Inflammatory macrophage treated with lipopolysaccharide for 4 hours (primary cell): ENCODE data around the gene TRPM1.

Experiments
- DNase-seq: peaks from one replicate; pipeline ENCODE4 v3.0.0-alpha.2; 2020

Gene TRPM1

GRCh38 chr15:31013863-31014607, 87.5 kb downstream of the TRPM1 start:
- DNase-seq, result peak; percentile 47

- no peak for DNase-seq
These were observed 89.1 kb downstream of the TRPM1 start for GRCh38 chr15:31012455-31012854.

DNA sequence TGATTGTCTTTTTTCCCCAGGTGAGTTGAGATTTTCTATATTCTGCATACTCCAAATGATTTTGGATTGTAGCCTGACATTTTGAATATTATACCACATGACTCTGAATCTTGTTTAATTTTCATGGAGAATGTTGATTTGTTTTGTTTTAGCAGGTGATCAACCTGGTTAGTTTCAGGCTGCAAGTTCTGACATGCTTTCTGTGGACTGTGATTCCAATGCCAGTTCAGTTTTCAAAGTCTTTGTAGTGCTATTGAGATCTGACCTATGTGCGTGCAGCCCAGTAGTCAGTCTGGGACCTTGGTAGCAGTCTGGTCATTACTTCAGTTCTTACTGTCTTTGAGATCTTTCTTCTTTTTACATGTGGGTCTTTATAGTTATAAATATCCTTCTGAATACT, 91.5 kb downstream of the TRPM1 start:
- no peak for DNase-seq

DNA sequence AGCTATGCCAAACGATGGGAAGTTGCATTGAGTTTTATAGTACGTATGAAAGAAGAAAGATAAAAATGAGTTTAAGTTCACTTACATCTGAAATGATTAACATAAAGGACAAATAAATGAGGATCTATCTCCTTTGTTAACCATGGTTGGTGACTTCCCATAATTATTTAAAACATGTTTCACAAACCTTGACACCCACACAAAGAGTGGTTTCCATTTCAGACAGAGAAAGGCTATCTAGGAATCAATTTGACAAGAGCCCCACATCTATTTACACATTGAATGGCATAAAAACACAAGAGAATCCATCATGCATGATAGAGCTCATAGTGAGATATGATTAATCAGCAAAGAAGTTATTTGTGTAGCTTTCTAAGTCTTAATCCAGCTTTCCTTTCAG, 95.9 kb downstream of the TRPM1 start:
- DNase-seq, result peak; percentile 67

DNA sequence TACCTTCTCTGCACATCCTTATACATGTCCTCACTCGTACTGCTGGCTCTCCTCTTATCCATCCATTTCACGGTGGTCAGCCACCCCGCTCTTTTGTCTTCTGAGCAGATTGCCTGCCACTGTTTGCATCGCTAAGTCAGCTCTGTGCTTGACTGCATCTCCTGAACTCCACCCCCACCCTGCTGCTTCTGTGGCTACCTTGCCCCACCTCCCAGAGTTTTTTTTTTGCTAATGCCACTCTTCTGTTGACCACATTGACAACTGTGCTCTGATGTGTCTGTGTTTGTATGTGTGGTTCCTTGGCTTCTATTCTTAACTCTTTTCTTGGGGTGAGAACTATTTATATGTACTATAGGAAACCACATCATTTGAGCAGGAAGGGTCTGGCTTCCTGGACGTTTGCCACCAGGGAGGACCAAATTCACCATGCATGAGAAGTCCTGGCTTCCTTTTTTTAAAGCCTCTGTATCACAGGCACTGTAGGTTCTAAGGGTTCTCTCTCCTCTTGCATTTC, 97.2 kb downstream of the TRPM1 start:
- no peak for DNase-seq

DNA sequence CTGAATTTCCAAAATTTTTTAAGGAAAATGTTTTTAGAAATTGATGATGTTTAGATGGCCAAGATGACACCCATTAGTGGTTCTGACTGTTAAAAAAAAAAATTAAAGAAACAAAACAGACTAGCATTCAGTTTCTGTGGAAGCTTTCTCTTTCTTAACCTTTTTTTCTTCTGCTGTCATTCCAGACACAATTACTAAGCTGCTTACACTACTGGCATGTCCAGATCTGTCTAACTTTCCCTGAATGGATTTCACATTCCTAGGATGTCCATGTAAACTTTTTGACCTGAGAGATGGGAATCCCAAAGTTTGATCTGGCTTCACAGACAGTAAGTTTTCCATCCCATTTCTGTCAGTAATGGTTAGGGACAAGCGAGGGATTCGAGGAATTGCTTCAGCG, 99.8 kb downstream of the TRPM1 start:
- DNase-seq, result no peak

GRCh38 chr15:30999729-31000128, 101.8 kb downstream of the TRPM1 start:
- no peak for DNase-seq

- no peak for DNase-seq
These were observed 104.3 kb downstream of the TRPM1 start for GRCh38 chr15:30997270-30997669.

DNA sequence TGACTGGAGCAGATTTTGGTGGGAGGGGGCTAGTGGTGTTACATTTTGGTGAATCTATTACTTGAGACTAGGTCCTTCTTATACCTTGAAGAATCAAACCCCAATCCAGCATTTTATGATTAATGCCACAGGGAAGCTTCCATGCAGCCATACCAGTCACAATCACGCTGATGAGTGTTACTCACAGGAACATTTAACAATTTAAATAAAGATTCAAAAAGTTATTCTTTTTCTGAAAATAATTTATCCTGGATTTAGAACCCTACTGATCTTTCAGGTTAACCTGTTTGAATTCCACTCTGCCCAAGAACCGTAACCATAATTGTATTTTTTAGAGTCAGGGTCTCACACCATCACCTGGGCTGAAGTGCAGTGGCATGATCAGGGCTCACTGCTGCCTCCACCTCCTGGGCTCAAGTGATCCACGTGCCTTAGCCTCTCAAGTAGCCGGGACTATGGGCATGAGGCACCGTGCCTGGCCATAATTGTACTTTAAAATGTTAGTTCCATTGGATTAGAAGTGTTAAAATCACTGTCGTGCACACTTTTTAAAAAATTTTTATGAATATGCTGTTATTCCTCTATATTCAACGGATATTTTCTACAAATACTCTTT, 109.2 kb downstream of the TRPM1 start:
- DNase-seq, result no peak

DNA sequence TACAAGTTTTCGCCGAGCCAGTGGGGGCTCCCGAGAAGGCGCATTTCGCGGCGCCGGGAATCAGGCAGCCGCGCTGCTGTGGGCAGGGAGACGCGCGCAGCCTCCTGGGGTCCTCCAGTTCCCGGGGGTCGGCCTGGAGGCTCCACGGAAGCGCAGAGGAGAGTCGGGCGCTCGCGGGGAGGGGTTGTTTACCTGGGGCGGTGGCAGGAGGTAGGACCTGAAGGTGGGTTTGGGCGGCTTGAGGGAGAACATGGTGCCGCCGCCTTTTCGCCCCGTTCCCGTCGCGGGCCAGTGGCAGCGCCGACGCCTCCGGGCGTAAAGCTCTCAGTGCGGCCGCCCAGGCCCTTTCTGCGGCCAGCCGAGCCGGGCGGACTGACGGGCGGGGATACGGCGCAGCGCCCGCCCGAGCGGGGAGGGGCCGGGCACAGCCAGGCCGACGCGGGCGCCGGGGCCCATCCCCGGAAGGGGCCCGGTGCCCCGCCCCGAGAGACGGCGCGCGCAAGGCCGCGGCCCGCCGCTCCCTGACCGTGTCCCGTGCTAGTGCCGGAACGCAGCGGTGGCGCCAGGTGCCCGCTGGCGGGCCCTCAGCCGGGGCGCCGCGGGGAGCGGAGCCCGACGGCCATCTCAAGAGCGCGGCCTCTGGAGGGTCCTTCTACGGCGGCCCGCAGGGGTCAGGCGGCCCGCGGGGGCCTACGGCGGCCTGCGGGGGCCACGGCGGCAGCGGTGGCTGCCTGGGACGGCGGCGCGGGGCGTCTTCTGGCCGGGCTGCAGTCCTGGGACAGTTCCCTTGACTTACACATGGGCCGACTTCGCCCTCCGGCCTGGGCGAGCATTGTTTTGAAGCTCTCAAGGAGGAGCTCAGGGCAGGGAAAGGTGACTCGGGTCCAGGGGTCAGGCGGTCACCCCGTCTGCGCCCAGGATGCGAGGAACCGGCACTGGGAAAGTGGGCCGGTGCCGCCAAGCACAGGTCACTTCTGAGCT, 110.0 kb downstream of the TRPM1 start, which contains the start of gene MTMR10:
MTMR10 (minus strand) TSS at position 374 of the 981 bp plus-strand sequence; CDS start at position 252, 122 bp downstream.
- DNase-seq, result peak; percentile 88

DNA sequence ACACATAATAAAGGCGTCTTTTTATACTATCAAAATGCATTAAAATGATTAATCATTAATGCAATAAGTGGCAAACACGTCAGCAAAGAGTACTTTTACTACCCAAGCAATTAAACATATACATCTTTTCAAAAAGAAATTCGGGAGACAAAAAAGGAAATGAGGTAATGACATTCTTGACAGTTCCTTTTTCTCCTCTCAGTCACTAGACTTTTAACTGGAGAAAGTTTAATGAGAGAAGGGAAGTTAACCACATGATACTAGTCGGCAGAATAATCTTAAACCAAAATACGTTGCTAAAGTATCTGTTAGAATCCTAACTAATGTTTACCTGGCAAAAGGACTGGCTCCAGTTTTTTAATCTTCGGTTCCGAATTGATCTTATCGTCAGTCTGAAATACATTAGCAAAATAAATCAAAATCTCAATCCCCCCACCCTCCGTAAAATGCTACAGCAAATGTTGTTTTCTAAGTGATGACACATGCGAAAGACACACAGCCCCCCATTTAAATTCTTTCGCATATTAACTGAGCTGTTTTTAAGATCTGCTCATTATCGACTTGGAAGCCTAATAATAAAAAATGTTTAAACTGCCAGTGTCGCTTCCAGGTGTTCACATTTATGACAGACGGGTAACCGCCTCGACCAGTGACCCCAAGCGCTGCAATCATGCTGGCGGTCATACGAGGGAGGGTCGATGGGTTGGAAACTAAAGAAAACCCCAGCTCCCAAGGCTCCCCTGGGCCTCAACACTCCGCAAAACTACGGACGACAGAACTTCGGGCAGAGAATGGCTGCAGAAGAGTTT, 110.9 kb downstream of the TRPM1 start:
- peak; percentile 82 for DNase-seq

DNA sequence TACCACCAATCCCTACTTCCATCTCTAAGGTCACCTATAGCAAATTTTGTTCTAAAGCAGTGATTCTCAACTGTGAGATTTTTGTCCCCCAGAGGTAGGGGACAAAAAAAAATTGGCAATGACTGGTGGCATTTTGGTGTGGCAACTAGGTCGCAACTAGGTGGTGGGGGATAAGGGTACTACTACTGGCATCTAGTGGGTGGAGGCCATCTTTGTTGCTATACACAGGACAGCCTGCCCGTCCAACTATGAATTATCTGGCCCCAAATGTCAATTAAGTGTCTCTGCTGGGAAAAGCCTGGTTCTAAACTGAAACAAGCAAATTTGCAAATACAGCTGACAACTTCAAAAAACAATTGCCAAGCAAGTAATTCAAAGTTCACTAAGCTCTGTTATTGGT, 111.5 kb downstream of the TRPM1 start:
- DNase-seq, result peak; percentile 29

- no peak for DNase-seq
These were observed 116.4 kb downstream of the TRPM1 start for GRCh38 chr15:30985081-30985531.

DNA sequence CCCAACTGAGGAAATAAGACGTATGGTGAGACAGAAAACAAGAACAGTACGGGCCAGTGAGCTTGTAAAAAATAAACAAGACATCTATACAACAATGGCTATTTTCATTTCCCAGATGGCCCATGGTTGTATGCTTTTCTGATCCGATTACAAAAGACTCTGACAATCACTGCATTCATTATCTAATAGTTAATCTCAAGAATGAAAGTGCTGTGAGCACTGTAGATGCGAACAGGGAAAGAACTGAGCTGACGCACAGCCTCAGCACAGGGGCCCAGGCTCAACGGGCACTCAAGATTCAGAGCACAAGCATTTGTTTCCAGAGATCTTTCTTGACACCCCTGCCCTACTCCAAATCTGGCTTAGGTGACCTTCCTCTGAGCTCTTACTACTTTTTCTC, 117.0 kb downstream of the TRPM1 start:
- DNase-seq, result no peak

- DNase-seq, result no peak
These were observed 117.4 kb downstream of the TRPM1 start for GRCh38 chr15:30984118-30984517.

DNA sequence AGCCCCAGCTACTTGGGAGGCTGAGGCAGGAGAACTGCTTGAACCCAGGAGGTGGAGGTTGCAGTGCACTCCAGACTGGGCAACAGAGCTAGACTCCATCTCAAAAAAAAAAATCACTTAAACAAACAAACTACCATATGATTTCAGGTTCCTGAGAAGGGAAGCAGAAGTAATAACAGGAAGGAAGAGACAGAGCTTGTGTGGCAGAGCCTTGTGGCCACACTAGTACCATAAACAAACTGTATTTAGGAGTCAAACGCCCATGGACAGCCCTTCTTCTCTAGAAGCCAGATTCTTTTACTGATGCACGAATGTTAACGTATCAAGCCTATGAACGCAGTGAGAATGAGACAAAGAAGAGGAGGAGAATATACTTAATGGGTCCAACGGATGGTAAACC, 122.1 kb downstream of the TRPM1 start:
- peak; percentile 34 for DNase-seq

DNA sequence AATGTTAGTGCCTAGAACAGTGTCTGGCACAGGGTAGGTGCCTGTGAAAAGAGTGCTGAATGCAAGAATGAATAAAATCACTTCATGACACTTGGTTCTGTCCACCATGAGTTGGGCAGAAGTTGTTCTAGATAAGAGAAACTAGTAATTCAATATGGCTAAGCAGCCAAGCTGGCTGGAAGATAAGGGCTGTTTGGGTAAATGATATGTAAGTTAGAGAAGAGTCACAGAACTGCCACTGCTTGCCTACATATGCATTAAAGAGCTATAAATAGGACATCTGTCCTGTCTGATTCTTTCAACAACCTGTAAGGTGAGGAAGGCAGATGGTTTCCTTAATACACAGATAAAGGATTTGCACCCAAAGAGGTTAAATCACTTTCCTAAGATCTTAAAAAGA, 123.2 kb downstream of the TRPM1 start:
- no peak for DNase-seq

DNA sequence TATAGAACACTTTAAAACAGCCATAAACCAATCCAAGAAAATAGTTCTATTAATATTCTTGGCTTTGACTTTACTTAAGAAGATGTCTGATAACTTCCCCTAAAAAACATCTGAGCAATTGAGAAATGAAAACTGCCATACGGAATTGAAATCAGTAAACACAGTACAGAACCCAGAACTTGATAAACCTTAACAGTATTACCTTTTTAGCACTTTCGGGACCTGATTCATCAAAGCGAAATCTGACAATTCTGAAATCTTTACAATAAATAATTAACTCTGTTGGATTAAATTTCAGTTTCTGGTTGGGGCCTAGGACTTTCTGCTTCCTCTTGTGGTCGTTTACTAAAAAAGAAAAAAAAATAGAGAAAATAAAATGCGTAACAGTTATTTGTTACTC, 127.4 kb downstream of the TRPM1 start:
- DNase-seq, result peak; percentile 9

- DNase-seq, result no peak
These were observed 128.1 kb downstream of the TRPM1 start for GRCh38 chr15:30973379-30973778.

DNA sequence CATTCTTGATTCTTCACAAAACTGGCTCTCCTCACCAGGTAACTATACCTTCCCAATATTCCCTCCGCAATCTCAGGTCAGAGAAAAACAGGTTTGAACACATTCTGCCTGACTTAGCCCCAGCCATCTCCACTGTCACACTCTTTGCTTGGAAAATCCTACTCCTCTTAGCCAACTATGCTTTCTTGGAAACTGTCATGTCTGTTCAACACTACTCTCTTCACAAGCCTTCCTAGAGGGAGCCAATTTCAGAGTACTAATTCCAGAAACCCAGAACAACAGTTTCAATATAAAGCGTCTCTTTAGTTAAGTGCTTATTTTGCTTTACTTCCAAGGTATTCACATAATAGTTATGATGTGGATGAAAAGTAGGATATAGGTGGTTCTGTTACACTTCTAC, 131.8 kb downstream of the TRPM1 start:
- no peak for DNase-seq

- no peak for DNase-seq
These were observed 137.8 kb downstream of the TRPM1 start for GRCh38 chr15:30963681-30964080.

DNA sequence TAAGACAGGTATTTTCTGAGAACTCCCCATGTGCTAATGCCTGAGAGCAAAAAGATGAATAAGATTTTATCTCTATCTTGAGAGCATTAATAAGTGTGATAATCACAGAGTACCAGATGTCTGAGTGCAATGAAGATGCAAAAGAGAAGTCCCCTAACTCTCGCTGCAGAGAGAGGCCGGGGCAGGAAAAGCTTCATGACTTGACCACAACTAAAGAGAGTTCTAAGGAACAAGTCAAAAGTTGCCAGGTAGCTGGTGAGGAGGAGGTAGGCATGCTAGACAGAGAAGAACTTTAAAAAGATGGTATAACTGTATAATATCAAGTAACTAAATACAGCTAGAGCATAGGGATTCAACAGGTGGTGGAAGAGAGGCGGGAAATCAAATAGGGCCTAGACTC, 138.9 kb downstream of the TRPM1 start:
- no peak for DNase-seq
